Prostate gland (tissue), 2 donors: ENCODE measurements around the gene IMMP2L.

Experiments
- POLR2A ChIP-seq: fragments of 450-650 bp; IDR thresholded peaks from one replicate; pipeline ENCODE4 v1.6.1; 2016; ENCODE audit warnings: antibody characterized with exemption, mild to moderate bottlenecking
- POLR2AphosphoS5 ChIP-seq: sonication (generic); formaldehyde crosslinking; IDR thresholded peaks from one replicate; pipeline ENCODE4 v1.6.1; 2017; ENCODE audit warnings: antibody characterized with exemption
- TF ChIP-seq, protein P1 (sequence below), 4 experiments: fragments of 200-600 bp in 2 of 4; fragments of 450-650 bp in 2 of 4; sonication (generic) in 2 of 4; IDR thresholded peaks; 1 replicate in 3 of 4; 2 replicates in 1 of 4; pipeline ENCODE4 v1.5.1; 2016 to 2019; ENCODE audit warnings: antibody characterized with exemption in 4 of 4, mild to moderate bottlenecking in 2 of 4, moderate library complexity in 2 of 4

DNA sequence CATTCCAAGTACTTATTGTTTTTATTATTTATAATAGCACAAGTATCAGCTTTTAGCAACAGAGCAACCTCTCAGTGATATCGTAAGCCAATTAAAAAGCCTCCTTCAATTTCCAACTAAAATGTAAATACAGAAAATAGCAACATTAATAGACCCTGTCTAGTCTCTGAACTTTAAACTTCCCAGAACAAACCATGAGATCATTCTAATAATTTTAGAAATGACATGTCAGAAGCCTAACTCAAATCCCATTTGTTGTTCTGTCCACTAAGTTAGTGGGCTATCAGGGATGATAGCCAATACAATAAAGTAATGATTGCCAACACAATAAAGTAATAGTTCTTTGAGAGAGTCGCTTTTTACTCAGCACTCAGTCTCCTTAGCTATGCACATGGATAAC lies 493.7 kb downstream of the IMMP2L start:
- TF ChIP-seq, protein P1, sequence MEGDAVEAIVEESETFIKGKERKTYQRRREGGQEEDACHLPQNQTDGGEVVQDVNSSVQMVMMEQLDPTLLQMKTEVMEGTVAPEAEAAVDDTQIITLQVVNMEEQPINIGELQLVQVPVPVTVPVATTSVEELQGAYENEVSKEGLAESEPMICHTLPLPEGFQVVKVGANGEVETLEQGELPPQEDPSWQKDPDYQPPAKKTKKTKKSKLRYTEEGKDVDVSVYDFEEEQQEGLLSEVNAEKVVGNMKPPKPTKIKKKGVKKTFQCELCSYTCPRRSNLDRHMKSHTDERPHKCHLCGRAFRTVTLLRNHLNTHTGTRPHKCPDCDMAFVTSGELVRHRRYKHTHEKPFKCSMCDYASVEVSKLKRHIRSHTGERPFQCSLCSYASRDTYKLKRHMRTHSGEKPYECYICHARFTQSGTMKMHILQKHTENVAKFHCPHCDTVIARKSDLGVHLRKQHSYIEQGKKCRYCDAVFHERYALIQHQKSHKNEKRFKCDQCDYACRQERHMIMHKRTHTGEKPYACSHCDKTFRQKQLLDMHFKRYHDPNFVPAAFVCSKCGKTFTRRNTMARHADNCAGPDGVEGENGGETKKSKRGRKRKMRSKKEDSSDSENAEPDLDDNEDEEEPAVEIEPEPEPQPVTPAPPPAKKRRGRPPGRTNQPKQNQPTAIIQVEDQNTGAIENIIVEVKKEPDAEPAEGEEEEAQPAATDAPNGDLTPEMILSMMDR (IDR thresholded peaks at IDR 0.05), result no peak
- TF ChIP-seq POLR2A (no peak), POLR2AphosphoS5 (no peak)
